Measurements from ENCODE around the gene FGFR3. TPM values are rescaled to one million over a fixed set of nuclear protein-coding genes. Genes with fewer than 3 reads are reported as not detected.

Gene FGFR3
- total and polyA plus RNA-seq, 10 of the 15 experiments (the other 5 are each of a cell fraction or from before 2014, with no cell fraction given) = 0.05 to 0.33 (median 0.18) TPM; not detected in 6

DNA sequence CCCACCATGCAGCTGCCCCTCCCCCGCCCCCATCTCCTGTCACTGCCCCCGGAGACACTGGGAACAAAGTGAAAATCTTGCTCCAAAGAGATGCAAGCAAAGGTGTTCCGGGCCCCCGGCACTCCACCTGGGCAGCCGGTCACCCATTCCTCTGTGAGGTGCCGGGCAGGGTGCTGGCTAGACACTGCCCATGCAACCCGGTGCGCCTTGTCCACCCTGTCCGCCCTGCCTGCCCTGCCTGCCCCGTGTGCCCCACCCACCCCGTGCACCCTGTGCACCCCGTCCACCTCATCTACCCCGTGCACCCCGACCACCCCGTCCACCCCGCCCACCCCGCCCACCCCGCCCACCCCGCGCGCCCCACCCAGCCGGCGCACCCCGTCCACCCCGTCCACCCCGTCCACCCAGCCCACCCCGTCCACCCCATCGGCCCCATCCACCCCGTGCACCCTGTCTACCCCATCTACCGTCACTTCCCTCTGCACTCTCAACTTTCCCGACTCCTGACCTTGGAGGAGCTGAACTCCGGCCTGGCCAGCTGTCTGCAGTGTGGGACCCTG is 31.9 kb upstream of the FGFR3 start (continued):
- no peak for TF ChIP-seq SUPT20H (IDR thresholded peaks at IDR 0.05; ENCODE audit: borderline replicate concordance, control insufficient read depth, low read depth, low read length)
- no peak for TF ChIP-seq ETV6 (conservative IDR thresholded peaks at IDR 0.05 in 1 of 2, IDR thresholded peaks at IDR 0.05 in 1 of 2; ENCODE audit: borderline replicate concordance in 1 of 2, low read depth in 1 of 2)
- TF ChIP-seq IRF4 (IDR thresholded peaks at IDR 0.05; ENCODE audit: low read depth, low read length) = no peak
- TF ChIP-seq, protein P1, sequence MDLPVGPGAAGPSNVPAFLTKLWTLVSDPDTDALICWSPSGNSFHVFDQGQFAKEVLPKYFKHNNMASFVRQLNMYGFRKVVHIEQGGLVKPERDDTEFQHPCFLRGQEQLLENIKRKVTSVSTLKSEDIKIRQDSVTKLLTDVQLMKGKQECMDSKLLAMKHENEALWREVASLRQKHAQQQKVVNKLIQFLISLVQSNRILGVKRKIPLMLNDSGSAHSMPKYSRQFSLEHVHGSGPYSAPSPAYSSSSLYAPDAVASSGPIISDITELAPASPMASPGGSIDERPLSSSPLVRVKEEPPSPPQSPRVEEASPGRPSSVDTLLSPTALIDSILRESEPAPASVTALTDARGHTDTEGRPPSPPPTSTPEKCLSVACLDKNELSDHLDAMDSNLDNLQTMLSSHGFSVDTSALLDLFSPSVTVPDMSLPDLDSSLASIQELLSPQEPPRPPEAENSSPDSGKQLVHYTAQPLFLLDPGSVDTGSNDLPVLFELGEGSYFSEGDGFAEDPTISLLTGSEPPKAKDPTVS (IDR thresholded peaks at IDR 0.05; ENCODE audit: low read depth, low read length) = no peak
- TF ChIP-seq, protein P2, sequence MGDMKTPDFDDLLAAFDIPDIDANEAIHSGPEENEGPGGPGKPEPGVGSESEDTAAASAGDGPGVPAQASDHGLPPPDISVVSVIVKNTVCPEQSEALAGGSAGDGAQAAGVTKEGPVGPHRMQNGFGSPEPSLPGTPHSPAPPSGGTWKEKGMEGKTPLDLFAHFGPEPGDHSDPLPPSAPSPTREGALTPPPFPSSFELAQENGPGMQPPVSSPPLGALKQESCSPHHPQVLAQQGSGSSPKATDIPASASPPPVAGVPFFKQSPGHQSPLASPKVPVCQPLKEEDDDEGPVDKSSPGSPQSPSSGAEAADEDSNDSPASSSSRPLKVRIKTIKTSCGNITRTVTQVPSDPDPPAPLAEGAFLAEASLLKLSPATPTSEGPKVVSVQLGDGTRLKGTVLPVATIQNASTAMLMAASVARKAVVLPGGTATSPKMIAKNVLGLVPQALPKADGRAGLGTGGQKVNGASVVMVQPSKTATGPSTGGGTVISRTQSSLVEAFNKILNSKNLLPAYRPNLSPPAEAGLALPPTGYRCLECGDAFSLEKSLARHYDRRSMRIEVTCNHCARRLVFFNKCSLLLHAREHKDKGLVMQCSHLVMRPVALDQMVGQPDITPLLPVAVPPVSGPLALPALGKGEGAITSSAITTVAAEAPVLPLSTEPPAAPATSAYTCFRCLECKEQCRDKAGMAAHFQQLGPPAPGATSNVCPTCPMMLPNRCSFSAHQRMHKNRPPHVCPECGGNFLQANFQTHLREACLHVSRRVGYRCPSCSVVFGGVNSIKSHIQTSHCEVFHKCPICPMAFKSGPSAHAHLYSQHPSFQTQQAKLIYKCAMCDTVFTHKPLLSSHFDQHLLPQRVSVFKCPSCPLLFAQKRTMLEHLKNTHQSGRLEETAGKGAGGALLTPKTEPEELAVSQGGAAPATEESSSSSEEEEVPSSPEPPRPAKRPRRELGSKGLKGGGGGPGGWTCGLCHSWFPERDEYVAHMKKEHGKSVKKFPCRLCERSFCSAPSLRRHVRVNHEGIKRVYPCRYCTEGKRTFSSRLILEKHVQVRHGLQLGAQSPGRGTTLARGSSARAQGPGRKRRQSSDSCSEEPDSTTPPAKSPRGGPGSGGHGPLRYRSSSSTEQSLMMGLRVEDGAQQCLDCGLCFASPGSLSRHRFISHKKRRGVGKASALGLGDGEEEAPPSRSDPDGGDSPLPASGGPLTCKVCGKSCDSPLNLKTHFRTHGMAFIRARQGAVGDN (IDR thresholded peaks at IDR 0.05) = no peak
- TF ChIP-seq ZNF207 (IDR thresholded peaks at IDR 0.05; ENCODE audit: borderline replicate concordance) = no peak
- TF ChIP-seq CHD1 (IDR thresholded peaks at IDR 0.05; ENCODE audit: low read depth, low read length) = no peak
- TF ChIP-seq ZZZ3 (IDR thresholded peaks at IDR 0.05; ENCODE audit: control insufficient read depth, insufficient read length, low read depth) = no peak
- TF ChIP-seq BMI1 (IDR thresholded peaks at IDR 0.05; ENCODE audit: borderline replicate concordance) = no peak
